HUDEP-2 (cell line): Measurements from ENCODE around the gene LBR.
"Not testable (repeated sequence)": the region's sequence is repeated elsewhere in the genome, so short reads cannot be mapped to it uniquely, and the experiment has no call there.

Source experiments
- DNase-seq, 76 experiments: peaks; one replicate each; lab custom pipeline; 2025; ENCODE audit not compliant: unreplicated experiment in 76 of 76; lab: John Stamatoyannopoulos, UW

The LBR gene

DNA sequence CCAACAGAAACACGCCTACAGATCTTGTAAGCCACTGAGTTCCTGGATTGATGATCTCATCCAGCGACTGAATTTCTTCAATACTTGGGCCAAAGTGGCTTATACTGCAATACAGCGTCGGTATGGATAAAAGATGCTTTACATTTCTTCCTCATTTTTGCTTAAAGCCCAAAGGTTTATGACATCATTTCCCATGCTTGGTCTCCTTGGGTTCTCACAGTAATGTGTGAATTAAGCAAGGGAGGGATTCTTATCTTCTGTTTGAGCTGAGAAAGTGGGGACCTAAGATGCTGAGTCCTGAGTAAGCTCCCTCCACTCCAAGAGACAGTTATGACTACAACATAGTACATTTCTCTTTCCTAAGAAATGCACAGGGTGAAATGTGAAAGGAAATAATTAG lies 39.5 kb downstream of the LBR start:
- no peak for DNase-seq

DNA sequence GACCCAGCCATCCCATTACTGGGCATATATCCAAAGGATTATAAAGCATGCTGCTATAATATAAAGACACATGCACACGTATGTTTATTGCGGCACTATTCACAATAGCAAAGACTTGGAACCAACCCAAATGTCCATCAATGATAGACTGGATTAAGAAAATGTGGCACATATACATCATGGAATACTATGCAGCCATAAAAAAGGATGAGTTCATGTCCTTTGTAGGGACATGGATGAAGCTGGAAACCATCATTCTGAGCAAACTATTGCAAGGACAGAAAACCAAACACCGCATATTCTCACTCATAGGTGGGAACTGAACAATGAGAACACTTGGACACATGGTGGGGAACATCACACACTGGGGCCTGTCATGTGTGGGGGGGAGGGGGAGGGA lies 41.0 kb downstream of the LBR start:
- DNase-seq, result not testable (repeated sequence)

GRCh38 chr1:225380691-225381090 lies 47.1 kb downstream of the LBR start:
- no peak for DNase-seq

- DNase-seq, result no peak
Observed at GRCh38 chr1:225378880-225379279, 49.0 kb downstream of the LBR start.

DNA sequence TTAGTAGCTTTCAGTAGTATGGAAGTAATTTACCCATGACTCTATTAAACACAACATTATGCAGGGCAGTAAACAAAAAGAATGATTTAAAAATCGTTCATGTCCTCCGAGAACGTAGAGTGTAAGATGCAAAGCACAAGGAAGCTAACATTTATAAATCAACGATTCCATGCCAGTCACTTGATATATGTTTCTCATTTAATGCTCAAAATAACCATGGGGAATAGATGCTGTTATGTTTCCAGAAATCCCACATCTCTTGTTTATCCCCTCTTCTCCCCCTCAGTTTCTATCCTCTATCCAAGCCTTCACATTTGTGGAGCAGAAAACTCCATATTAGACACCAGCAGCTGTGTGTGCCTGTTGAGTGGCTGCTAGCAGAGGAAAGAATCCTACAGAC lies 52.8 kb downstream of the LBR start:
- DNase-seq, result no peak

GRCh38 chr1:225373155-225373554 lies 54.7 kb downstream of the LBR start:
- DNase-seq, result no peak

DNA sequence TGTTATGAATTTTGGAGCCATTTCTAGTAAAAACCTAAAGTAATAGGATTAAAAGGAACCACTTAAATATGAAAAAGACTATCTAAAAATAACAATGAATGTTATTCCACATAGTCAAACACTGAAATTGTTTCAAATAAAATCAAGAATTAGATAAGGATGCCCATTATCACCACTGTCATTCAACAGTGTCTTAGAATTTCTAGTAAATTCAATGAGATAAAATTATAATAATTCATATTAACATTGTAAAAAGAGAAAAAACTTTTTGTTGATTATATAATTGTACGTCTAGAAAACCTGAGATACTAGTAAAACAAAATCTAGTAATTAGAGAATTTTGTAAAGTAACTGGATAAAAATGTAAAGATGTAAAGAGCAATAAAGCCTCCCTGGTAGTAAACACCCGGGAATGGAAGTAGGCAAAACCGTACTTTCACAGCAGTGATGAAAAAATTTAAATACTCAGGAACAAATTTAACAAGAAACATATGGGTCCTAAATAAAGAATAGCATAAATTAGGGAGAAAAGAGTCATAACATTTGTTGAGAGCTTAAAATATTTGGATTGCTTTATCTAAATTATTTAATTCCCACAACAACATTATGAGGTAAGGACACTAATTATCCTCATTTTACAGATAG lies 56.4 kb downstream of the LBR start:
- no peak for DNase-seq

- no peak for DNase-seq
Observed at GRCh38 chr1:225368036-225368552, 59.7 kb downstream of the LBR start.

- DNase-seq, result no peak
Observed at GRCh38 chr1:225366552-225366951, 61.3 kb downstream of the LBR start.

DNA sequence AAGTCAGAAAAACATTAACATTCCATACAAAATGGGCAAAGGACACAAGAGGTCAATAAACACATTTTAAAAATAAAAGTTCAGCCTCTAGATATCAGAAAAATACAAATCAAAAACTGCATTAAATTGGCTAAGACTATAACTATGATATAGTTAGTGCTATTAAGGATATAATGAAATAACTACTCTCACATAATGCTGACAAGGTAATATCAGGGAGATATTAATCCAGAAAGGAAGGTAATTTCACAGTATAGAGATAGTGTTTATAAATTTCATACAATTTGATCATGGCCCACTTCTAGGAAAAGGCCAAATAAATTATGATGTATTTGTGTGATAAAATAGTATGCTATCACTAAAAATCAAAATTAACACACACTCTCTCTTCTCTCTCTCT lies 61.8 kb downstream of the LBR start:
- no peak for DNase-seq

DNA sequence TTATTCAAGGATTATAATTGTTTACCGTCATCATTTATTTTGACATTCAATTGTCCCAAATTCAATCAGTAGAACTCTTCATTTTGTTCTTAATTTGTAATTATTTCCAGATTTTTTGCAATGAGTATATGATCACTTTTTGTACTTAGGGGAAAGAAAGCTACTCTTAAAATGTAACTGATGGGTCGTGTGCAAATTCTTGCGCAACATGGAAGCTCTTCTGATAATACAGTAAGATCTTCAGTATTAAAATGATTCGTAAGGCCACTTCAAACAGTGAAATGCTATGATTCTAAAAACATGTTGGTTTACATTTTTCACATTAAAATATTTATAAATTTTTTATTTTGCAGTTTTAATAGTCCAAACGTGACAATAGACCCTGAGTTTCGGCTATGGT lies 63.4 kb downstream of the LBR start:
- DNase-seq, result no peak

DNA sequence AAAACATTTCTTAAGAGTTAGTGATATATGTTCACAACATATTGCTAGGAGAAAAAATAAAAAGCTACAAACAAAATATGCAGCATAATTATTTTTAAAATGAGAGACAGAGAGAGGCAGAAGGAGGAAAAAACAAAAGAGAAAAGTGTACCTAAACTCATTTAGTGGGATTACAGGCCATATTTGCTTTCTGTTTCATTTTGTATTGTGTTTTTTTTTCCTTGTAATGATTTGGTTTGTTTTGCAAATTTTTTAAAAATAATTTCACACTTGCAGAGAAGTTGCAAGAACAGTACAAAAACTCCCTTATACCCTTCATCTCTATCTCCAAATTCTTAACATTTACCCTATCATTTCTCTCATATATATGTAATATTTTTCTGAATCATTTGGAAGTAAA lies 65.0 kb downstream of the LBR start:
- no peak for DNase-seq

DNA sequence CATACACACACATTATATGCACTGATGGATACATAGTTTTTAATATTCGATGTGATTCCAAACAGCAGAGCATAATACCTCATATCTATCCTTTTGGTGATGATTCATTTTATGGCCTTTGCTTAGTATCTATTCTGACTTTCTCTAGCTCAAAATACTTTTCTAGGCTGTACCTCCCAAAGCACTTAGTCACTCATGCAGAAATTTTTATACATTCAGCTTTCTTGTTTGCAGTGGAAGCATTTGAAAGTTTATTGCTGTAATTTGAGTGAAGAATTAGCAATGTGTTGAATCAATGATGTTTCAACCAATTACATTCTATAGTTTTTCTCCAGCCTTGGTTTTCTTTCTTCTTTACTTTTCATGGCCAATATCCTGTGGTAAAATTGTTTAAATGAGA lies 66.7 kb downstream of the LBR start:
- no peak for DNase-seq

GRCh38 chr1:225360119-225360518 lies 67.7 kb downstream of the LBR start:
- DNase-seq, result no peak

DNA sequence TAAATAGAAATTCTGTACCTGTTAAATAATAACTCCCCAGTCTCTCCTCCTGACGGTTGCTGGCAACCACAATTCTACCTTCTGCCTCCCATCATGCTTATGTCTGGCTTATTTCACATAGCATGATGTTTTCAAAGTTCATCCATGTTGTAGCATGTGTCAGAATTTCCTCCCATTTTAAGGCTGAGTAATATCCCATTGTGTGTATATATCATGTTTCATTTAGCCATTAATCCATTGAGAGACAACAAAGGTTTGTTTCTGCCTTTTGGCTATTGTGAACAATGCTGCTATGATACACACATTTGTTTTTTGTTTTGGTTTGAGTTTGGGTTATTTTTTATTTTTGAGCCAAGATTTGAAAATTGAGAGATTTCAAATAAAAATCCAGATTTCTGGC lies 72.0 kb downstream of the LBR start:
- no peak for DNase-seq

DNA sequence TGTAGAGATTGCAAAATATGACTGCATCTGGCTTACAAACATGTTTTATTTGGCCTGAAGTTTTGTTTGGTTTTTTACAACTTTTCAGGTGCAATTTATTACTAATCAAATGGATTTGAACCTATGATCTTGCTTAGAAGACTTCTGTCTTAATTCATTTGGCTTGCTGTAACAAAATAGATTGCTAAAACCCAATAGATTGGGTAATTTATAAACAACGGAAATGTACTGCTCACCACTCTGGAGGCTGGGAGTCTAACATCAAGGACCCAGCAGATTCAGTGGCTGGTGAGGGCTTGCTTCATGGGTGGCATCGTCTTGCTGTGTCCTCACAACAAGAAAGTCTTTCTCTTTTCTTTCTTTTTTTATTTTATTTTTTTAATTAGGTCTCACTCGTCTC lies 72.9 kb downstream of the LBR start:
- DNase-seq, result no peak
